Esophagus muscularis mucosa (tissue), 4 donors: ENCODE data around the gene MAGI2. TPM values are rescaled to one million over a fixed set of nuclear protein-coding genes. Genes with fewer than 3 reads are reported as not detected.
"Not testable (repeated sequence)": the region's sequence is repeated elsewhere in the genome, so short reads cannot be mapped to it uniquely, and the experiment has no call there.

ENCODE experiments used
- DNase-seq: peaks from one replicate; pipeline ENCODE4 v3.0.0-alpha.2; 2017; ENCODE audit errors: extremely low spot score
- H3K27ac ChIP-seq, 4 donors: fragments of 200-600 bp; sonication (generic); replicated peaks in 1 of 4; 1 replicate in 3 of 4; 2 replicates in 1 of 4; pipeline ENCODE4 v1.5.1; 2016 to 2019; ENCODE audit warnings: mild to moderate bottlenecking in 1 of 4
- H3K27me3 ChIP-seq, 4 donors: fragments of 200-600 bp; sonication (generic); one replicate each; pipeline versions ENCODE4 v1.5.1 to v1.6.0; 2016 to 2019
- H3K36me3 ChIP-seq, 4 donors: fragments of 200-600 bp; sonication (generic); one replicate each; pipeline ENCODE4 v1.5.1; 2016 to 2019
- H3K4me1 ChIP-seq, 4 donors: fragments of 200-600 bp; sonication (generic); one replicate each; pipeline ENCODE4 v1.5.1; 2016 to 2019
- H3K4me3 ChIP-seq, 4 donors: fragments of 200-600 bp; sonication (generic); 1 replicate in 2 of 4; 2 replicates in 2 of 4; pipeline ENCODE4 v1.5.1; 2016 to 2019; ENCODE audit warnings: mild to moderate bottlenecking in 4 of 4, moderate library complexity in 1 of 4
- H3K9me3 ChIP-seq, 4 donors: fragments of 200-600 bp; sonication (generic); 1 replicate in 3 of 4; 2 replicates in 1 of 4; pipeline ENCODE4 v1.5.1; 2016 to 2019
- EP300 ChIP-seq: sonication (generic); formaldehyde crosslinking; IDR thresholded peaks from one replicate; pipeline ENCODE4 v1.6.1; 2017; ENCODE audit warnings: antibody characterized with exemption
- POLR2A ChIP-seq: fragments of 450-650 bp; IDR thresholded peaks from one replicate; pipeline ENCODE4 v1.6.1; 2017; ENCODE audit warnings: antibody characterized with exemption, moderate library complexity, mild to moderate bottlenecking, low read depth
- POLR2AphosphoS5 ChIP-seq, 2 donors: sonication (generic); formaldehyde crosslinking; IDR thresholded peaks; one replicate each; pipeline ENCODE4 v1.6.1; 2017; ENCODE audit warnings: antibody characterized with exemption in 2 of 2
- WGBS: methylation state at CpG from one replicate; pipeline ENCODE4 v1.1.5; 2018; 5-methylcytosine and 5-hydroxymethylcytosine counted together
- intact Hi-C: fragments of 100-400 bp; cut with DNase I; formaldehyde crosslinking; loops from one replicate; pipeline ENCODE4 v1.15.1; 2023
- total RNA-seq, 4 donors: library from RNA; depleted of rRNA; stranded (reverse); fragments of >200 nt; gene quantifications; one replicate each; pipeline versions ENCODE4 v1.1.0 to v1.2.1, GENCODE V29; 2016
- TF ChIP-seq, protein P1 (sequence below), 3 experiments: fragments of 200-600 bp in 2 of 3; fragments of 450-650 bp in 1 of 3; sonication (generic) in 2 of 3; IDR thresholded peaks; one replicate each; pipeline ENCODE4 v1.5.1; 2017 to 2019; ENCODE audit warnings: antibody characterized with exemption in 3 of 3, mild to moderate bottlenecking in 2 of 3, moderate library complexity in 1 of 3

Gene MAGI2
- total RNA-seq, 4 donors from 2014 or later, result 14.4 to 22.3 (median 21.2) TPM

- DNase-seq, result no peak
- Histone ChIP-seq H3K36me3 (no peaks in the 10 kb centered on the region), H3K27me3 (no peaks in the 10 kb centered on the region), H3K4me1 (peaks cover 11 to 30% (median 27%) of the 10 kb centered on the region in 4 donors), H3K9me3 (no peaks in the 10 kb centered on the region), H3K4me3 (peak overlapping the region; percentile 76 to 81 (median 79)), H3K27ac (peak overlapping the region; percentile 94 to 96 (median 95))
- WGBS, result 40% methylated on average over 8 of the region's 8 CpGs
- TF ChIP-seq, protein P1, sequence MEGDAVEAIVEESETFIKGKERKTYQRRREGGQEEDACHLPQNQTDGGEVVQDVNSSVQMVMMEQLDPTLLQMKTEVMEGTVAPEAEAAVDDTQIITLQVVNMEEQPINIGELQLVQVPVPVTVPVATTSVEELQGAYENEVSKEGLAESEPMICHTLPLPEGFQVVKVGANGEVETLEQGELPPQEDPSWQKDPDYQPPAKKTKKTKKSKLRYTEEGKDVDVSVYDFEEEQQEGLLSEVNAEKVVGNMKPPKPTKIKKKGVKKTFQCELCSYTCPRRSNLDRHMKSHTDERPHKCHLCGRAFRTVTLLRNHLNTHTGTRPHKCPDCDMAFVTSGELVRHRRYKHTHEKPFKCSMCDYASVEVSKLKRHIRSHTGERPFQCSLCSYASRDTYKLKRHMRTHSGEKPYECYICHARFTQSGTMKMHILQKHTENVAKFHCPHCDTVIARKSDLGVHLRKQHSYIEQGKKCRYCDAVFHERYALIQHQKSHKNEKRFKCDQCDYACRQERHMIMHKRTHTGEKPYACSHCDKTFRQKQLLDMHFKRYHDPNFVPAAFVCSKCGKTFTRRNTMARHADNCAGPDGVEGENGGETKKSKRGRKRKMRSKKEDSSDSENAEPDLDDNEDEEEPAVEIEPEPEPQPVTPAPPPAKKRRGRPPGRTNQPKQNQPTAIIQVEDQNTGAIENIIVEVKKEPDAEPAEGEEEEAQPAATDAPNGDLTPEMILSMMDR (IDR thresholded peaks at IDR 0.05), result no peak
- TF ChIP-seq POLR2A (no peak), POLR2AphosphoS5 (IDR thresholded peaks at IDR 0.05) (no peak), EP300 (no peak)
- intact Hi-C loops, result loop anchor here (5.0 to 10.0 kb wide), 2 partner anchors 47 to 144 kb away; no protein-coding TSS in a partner anchor
Observed at GRCh38 chr7:79451580-79451979, 1.9 kb downstream of the MAGI2 start.

DNA sequence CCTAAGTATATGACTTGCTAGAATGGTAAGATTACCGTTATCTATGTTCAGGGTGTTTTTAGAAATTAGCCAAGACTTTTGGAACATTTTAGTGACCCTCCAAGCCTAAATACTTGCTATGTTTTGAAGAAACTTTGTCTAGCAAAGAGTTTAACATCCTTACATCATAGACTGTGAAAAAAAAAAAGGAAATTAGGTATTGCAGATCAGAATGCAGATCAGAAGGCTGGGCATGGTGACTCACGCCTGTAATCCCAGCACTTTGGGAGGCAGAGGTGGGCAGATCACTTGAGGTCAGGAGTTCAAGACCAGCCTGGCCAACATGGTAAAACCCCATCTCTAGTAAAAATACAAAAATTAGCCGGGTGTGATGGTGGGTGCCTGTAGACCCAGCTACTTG is 10.7 kb downstream of the MAGI2 start:
- intact Hi-C loops, H3K4me3 ChIP-seq, DNase-seq, H3K9me3 ChIP-seq, H3K27ac ChIP-seq, H3K36me3 ChIP-seq, H3K4me1 ChIP-seq, H3K27me3 ChIP-seq: not testable (repeated sequence)
- 92% methylated on average over 3 of the region's 3 CpGs for WGBS

GRCh38 chr7:79436378-79436777 is 17.1 kb downstream of the MAGI2 start:
- H3K27me3 ChIP-seq, result no peaks in the 10 kb centered on the region
- no peaks in the 10 kb centered on the region for H3K4me1 ChIP-seq
- H3K9me3 ChIP-seq, result no peaks in the 10 kb centered on the region
- TF ChIP-seq, protein P1 (IDR thresholded peaks at IDR 0.05), result no peak
- no peak for TF ChIP-seq POLR2AphosphoS5 (IDR thresholded peaks at IDR 0.05)
- no peak for TF ChIP-seq EP300
- no peak for TF ChIP-seq POLR2A
- no peak overlapping the region for H3K4me3 ChIP-seq
- DNase-seq, result no peak
- intact Hi-C loops, result no loop called here
- H3K27ac ChIP-seq, result no peak overlapping the region
- H3K36me3 ChIP-seq, result no peaks in the 10 kb centered on the region

DNA sequence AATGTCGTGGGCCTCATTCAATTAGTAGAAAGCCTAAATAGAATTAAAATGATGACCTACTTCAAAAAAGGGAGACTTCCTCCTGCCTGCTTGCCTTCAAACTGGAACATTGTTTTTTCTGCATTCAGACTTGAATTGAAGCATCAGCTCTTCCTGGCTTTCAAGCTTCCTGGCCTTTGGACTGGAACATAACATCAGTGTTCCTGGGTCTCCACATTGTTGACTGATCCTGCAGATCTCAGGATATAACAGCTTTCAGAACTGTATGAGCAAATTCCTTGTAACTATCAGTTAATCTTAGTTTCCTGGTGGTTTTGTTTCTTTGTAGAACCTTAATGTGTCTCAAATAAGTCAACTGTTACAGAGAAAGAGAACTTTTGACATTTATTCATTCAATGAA is 18.6 kb downstream of the MAGI2 start:
- H3K4me1 ChIP-seq, result no peaks in the 10 kb centered on the region
- DNase-seq, result no peak
- no peak overlapping the region for H3K4me3 ChIP-seq
- 0% methylated on average over 1 of the region's 1 CpG for WGBS
- H3K27ac ChIP-seq, result no peak overlapping the region
- H3K27me3 ChIP-seq, result no peaks in the 10 kb centered on the region
- no peak for TF ChIP-seq EP300
- no peak for TF ChIP-seq POLR2AphosphoS5 (IDR thresholded peaks at IDR 0.05)
- TF ChIP-seq POLR2A, result no peak
- TF ChIP-seq, protein P1 (IDR thresholded peaks at IDR 0.05), result no peak
- no peaks in the 10 kb centered on the region for H3K9me3 ChIP-seq
- no peaks in the 10 kb centered on the region for H3K36me3 ChIP-seq
- intact Hi-C loops, result no loop called here

DNA sequence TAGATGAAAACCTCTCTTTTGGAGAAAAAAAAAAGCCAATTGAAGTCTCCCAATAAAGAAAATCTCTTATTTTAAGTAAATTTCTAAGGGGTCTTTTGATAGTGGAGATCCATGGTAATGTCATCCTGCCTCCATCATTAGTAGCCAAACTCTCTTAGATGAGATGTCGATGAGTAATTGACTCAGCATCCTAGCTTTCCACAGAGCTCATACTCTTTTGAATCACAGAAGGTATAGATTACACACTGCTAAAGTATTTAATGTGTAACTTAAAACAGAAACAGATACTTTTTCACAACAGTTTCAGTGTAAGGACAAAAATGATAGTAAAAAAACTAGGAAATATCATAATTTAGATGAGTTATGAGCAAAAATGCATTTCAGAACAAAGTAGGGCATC is 19.4 kb downstream of the MAGI2 start:
- Histone ChIP-seq H3K27me3 (no peaks in the 10 kb centered on the region), H3K36me3 (no peaks in the 10 kb centered on the region), H3K4me3 (no peak overlapping the region), H3K4me1 (no peaks in the 10 kb centered on the region), H3K9me3 (no peaks in the 10 kb centered on the region), H3K27ac (no peak overlapping the region)
- intact Hi-C loops, result no loop called here
- TF ChIP-seq, protein P1 (IDR thresholded peaks at IDR 0.05), result no peak
- TF ChIP-seq POLR2AphosphoS5 (IDR thresholded peaks at IDR 0.05), result no peak
- DNase-seq, result no peak
- WGBS, result 96% methylated on average over 1 of the region's 1 CpG
